ENCODE measurements around the gene ANGEL1.

Gene ANGEL1

GRCh38 chr14:76826122-76826521 lies 13.4 kb upstream of the ANGEL1 start, which contains the start of gene LRRC74A:
Gene LRRC74A (plus strand): TSS chr14:76826408. CDS start chr14:76826698, 290 bp downstream.
- Histone ChIP-seq H3K4me3 (ENCODE audit: low read depth in 1 of 5, low read length in 5 of 5) (no peak within 1 kb of the TSS), H3K9ac (ENCODE audit: low read length in 5 of 5) (no peak within 1 kb of the TSS), H3K4me1 (ENCODE audit: control insufficient read depth in 5 of 5, insufficient read depth in 5 of 5, low read length in 5 of 5) (peaks cover 3 to 30% (median 28%) of the 10 kb centered on the region in 5 donors), H3K27ac (ENCODE audit: low read depth, low read length) (no peak within 1 kb of the TSS), H3K36me3 (ENCODE audit: control insufficient read depth in 5 of 5, insufficient read depth in 5 of 5, low read length in 5 of 5) (no peaks in the 10 kb centered on the region), H3K27me3 (ENCODE audit: control insufficient read depth in 5 of 5, insufficient read depth in 4 of 5, low read length in 5 of 5) (no peaks in the 10 kb centered on the region), H3K9me3 (ENCODE audit: control insufficient read depth in 5 of 5, low read length in 5 of 5) (no peaks in the 10 kb centered on the region)

GRCh38 chr14:76820700-76821099 lies 8.0 kb upstream of the ANGEL1 start:
- Histone ChIP-seq H3K36me3 (ENCODE audit: control insufficient read depth in 5 of 5, insufficient read depth in 5 of 5, low read length in 5 of 5) (no peaks in the 10 kb centered on the region), H3K9me3 (ENCODE audit: control insufficient read depth in 5 of 5, low read length in 5 of 5) (no peaks in the 10 kb centered on the region), H3K27me3 (ENCODE audit: control insufficient read depth in 5 of 5, insufficient read depth in 4 of 5, low read length in 5 of 5) (no peaks in the 10 kb centered on the region), H3K4me3 (ENCODE audit: low read depth in 1 of 5, low read length in 5 of 5) (no peak overlapping the region), H3K27ac (ENCODE audit: low read depth, low read length) (no peak overlapping the region), H3K9ac (ENCODE audit: low read length in 5 of 5) (no peak overlapping the region), H3K4me1 (ENCODE audit: control insufficient read depth in 5 of 5, insufficient read depth in 5 of 5, low read length in 5 of 5) (no peaks in the 10 kb centered on the region)

GRCh38 chr14:76814726-76815645 lies 2.3 kb upstream of the ANGEL1 start:
- no peak overlapping the region for H3K27ac ChIP-seq (ENCODE audit: low read depth, low read length)
- peaks cover 4 to 41% (median 36%) of the 10 kb centered on the region in 5 donors for H3K4me1 ChIP-seq (ENCODE audit: control insufficient read depth in 5 of 5, insufficient read depth in 5 of 5, low read length in 5 of 5)
- H3K4me3 ChIP-seq (ENCODE audit: low read depth in 1 of 5, low read length in 5 of 5) = no peak overlapping the region
- no peaks in the 10 kb centered on the region for H3K27me3 ChIP-seq (ENCODE audit: control insufficient read depth in 5 of 5, insufficient read depth in 4 of 5, low read length in 5 of 5)
- H3K36me3 ChIP-seq (ENCODE audit: control insufficient read depth in 5 of 5, insufficient read depth in 5 of 5, low read length in 5 of 5) = no peaks in the 10 kb centered on the region
- H3K9me3 ChIP-seq (ENCODE audit: control insufficient read depth in 5 of 5, low read length in 5 of 5) = no peaks in the 10 kb centered on the region
- no peak overlapping the region for H3K9ac ChIP-seq (ENCODE audit: low read length in 5 of 5)

- H3K27ac ChIP-seq (ENCODE audit: low read depth, low read length) = peak overlapping the region; percentile 65
- peaks cover under 1 to 23% (median 21%) of the 10 kb centered on the region in 5 donors for H3K36me3 ChIP-seq (ENCODE audit: control insufficient read depth in 5 of 5, insufficient read depth in 5 of 5, low read length in 5 of 5)
- H3K9ac ChIP-seq (ENCODE audit: low read length in 5 of 5) = peak overlapping the region; percentile 40 to 87 (median 84)
- no peaks in the 10 kb centered on the region for H3K9me3 ChIP-seq (ENCODE audit: control insufficient read depth in 5 of 5, low read length in 5 of 5)
- peak overlapping the region; percentile 73 to 83 (median 81) for H3K4me3 ChIP-seq (ENCODE audit: low read depth in 1 of 5, low read length in 5 of 5)
- H3K4me1 ChIP-seq (ENCODE audit: control insufficient read depth in 5 of 5, insufficient read depth in 5 of 5, low read length in 5 of 5) = peaks cover 7 to 41% (median 36%) of the 10 kb centered on the region in 5 donors
- no peaks in the 10 kb centered on the region for H3K27me3 ChIP-seq (ENCODE audit: control insufficient read depth in 5 of 5, insufficient read depth in 4 of 5, low read length in 5 of 5)
Observed at GRCh38 chr14:76812093-76812421, 625 bp downstream of the ANGEL1 start.

GRCh38 chr14:76811561-76811960 lies 1.1 kb downstream of the ANGEL1 start:
- H3K9ac ChIP-seq (ENCODE audit: low read length in 5 of 5) = peak overlapping the region in 4 of 5 donors; percentile 79 to 87 (median 84)
- peak overlapping the region; percentile 73 to 83 (median 81) for H3K4me3 ChIP-seq (ENCODE audit: low read depth in 1 of 5, low read length in 5 of 5)
- H3K27me3 ChIP-seq (ENCODE audit: control insufficient read depth in 5 of 5, insufficient read depth in 4 of 5, low read length in 5 of 5) = no peaks in the 10 kb centered on the region
- peaks cover 7 to 41% (median 36%) of the 10 kb centered on the region in 5 donors for H3K4me1 ChIP-seq (ENCODE audit: control insufficient read depth in 5 of 5, insufficient read depth in 5 of 5, low read length in 5 of 5)
- H3K36me3 ChIP-seq (ENCODE audit: control insufficient read depth in 5 of 5, insufficient read depth in 5 of 5, low read length in 5 of 5) = peaks cover 3 to 28% (median 26%) of the 10 kb centered on the region in 5 donors
- no peak overlapping the region for H3K27ac ChIP-seq (ENCODE audit: low read depth, low read length)
- H3K9me3 ChIP-seq (ENCODE audit: control insufficient read depth in 5 of 5, low read length in 5 of 5) = no peaks in the 10 kb centered on the region

GRCh38 chr14:76810953-76811400 lies 1.7 kb downstream of the ANGEL1 start:
- Histone ChIP-seq H3K27me3 (ENCODE audit: control insufficient read depth in 5 of 5, insufficient read depth in 4 of 5, low read length in 5 of 5) (no peaks in the 10 kb centered on the region), H3K9me3 (ENCODE audit: control insufficient read depth in 5 of 5, low read length in 5 of 5) (no peaks in the 10 kb centered on the region), H3K27ac (ENCODE audit: low read depth, low read length) (no peak overlapping the region), H3K4me3 (ENCODE audit: low read depth in 1 of 5, low read length in 5 of 5) (peak overlapping the region; percentile 34 to 73 (median 59)), H3K4me1 (ENCODE audit: control insufficient read depth in 5 of 5, insufficient read depth in 5 of 5, low read length in 5 of 5) (peaks cover 7 to 41% (median 36%) of the 10 kb centered on the region in 5 donors), H3K36me3 (ENCODE audit: control insufficient read depth in 5 of 5, insufficient read depth in 5 of 5, low read length in 5 of 5) (peaks cover 3 to 34% (median 31%) of the 10 kb centered on the region in 5 donors), H3K9ac (ENCODE audit: low read length in 5 of 5) (peak overlapping the region in 4 of 5 donors; percentile 59 to 85 (median 69))

- Histone ChIP-seq H3K27me3 (ENCODE audit: control insufficient read depth in 5 of 5, insufficient read depth in 4 of 5, low read length in 5 of 5) (no peaks in the 10 kb centered on the region), H3K4me1 (ENCODE audit: control insufficient read depth in 5 of 5, insufficient read depth in 5 of 5, low read length in 5 of 5) (peaks cover 7 to 41% (median 36%) of the 10 kb centered on the region in 5 donors), H3K4me3 (ENCODE audit: low read depth in 1 of 5, low read length in 5 of 5) (peak overlapping the region in 2 of 5 donors; percentile 48 to 66), H3K9me3 (ENCODE audit: control insufficient read depth in 5 of 5, low read length in 5 of 5) (no peaks in the 10 kb centered on the region), H3K27ac (ENCODE audit: low read depth, low read length) (no peak overlapping the region), H3K9ac (ENCODE audit: low read length in 5 of 5) (peak overlapping the region in 1 of 5 donors; percentile 79), H3K36me3 (ENCODE audit: control insufficient read depth in 5 of 5, insufficient read depth in 5 of 5, low read length in 5 of 5) (peaks cover 7 to 38% (median 34%) of the 10 kb centered on the region in 5 donors)
Observed at GRCh38 chr14:76810525-76810924, 2.2 kb downstream of the ANGEL1 start.

- Histone ChIP-seq H3K9me3 (ENCODE audit: control insufficient read depth in 5 of 5, low read length in 5 of 5) (no peaks in the 10 kb centered on the region), H3K9ac (ENCODE audit: low read length in 5 of 5) (no peak overlapping the region), H3K36me3 (ENCODE audit: control insufficient read depth in 5 of 5, insufficient read depth in 5 of 5, low read length in 5 of 5) (peaks cover 16 to 49% (median 43%) of the 10 kb centered on the region in 5 donors), H3K27ac (ENCODE audit: low read depth, low read length) (no peak overlapping the region), H3K4me1 (ENCODE audit: control insufficient read depth in 5 of 5, insufficient read depth in 5 of 5, low read length in 5 of 5) (peaks cover 7 to 30% (median 25%) of the 10 kb centered on the region in 5 donors), H3K4me3 (ENCODE audit: low read depth in 1 of 5, low read length in 5 of 5) (no peak overlapping the region), H3K27me3 (ENCODE audit: control insufficient read depth in 5 of 5, insufficient read depth in 4 of 5, low read length in 5 of 5) (no peaks in the 10 kb centered on the region)
Observed at GRCh38 chr14:76808990-76809389, 3.7 kb downstream of the ANGEL1 start.

GRCh38 chr14:76808011-76808410 lies 4.7 kb downstream of the ANGEL1 start:
- Histone ChIP-seq H3K36me3 (ENCODE audit: control insufficient read depth in 5 of 5, insufficient read depth in 5 of 5, low read length in 5 of 5) (peaks cover 24 to 59% (median 52%) of the 10 kb centered on the region in 5 donors), H3K9me3 (ENCODE audit: control insufficient read depth in 5 of 5, low read length in 5 of 5) (no peaks in the 10 kb centered on the region), H3K4me3 (ENCODE audit: low read depth in 1 of 5, low read length in 5 of 5) (no peak overlapping the region), H3K27me3 (ENCODE audit: control insufficient read depth in 5 of 5, insufficient read depth in 4 of 5, low read length in 5 of 5) (no peaks in the 10 kb centered on the region), H3K27ac (ENCODE audit: low read depth, low read length) (no peak overlapping the region), H3K4me1 (ENCODE audit: control insufficient read depth in 5 of 5, insufficient read depth in 5 of 5, low read length in 5 of 5) (peaks cover 7 to 24% (median 22%) of the 10 kb centered on the region in 5 donors), H3K9ac (ENCODE audit: low read length in 5 of 5) (no peak overlapping the region)

- Histone ChIP-seq H3K27ac (ENCODE audit: low read depth, low read length) (no peak overlapping the region), H3K27me3 (ENCODE audit: control insufficient read depth in 5 of 5, insufficient read depth in 4 of 5, low read length in 5 of 5) (no peaks in the 10 kb centered on the region), H3K36me3 (ENCODE audit: control insufficient read depth in 5 of 5, insufficient read depth in 5 of 5, low read length in 5 of 5) (peaks cover 34 to 71% (median 62%) of the 10 kb centered on the region in 5 donors), H3K4me1 (ENCODE audit: control insufficient read depth in 5 of 5, insufficient read depth in 5 of 5, low read length in 5 of 5) (peaks cover 5 to 12% (median 10%) of the 10 kb centered on the region in 5 donors), H3K9ac (ENCODE audit: low read length in 5 of 5) (no peak overlapping the region), H3K4me3 (ENCODE audit: low read depth in 1 of 5, low read length in 5 of 5) (no peak overlapping the region), H3K9me3 (ENCODE audit: control insufficient read depth in 5 of 5, low read length in 5 of 5) (no peaks in the 10 kb centered on the region)
Observed at GRCh38 chr14:76806446-76806845, 6.2 kb downstream of the ANGEL1 start.

All from subcutaneous abdominal adipose tissue (tissue), 5 donors.